GM23248 (cell line): ENCODE measurements around the gene YIPF6. TPM values are rescaled to one million over a fixed set of nuclear protein-coding genes. Genes with fewer than 3 reads are reported as not detected.
"Not testable (repeated sequence)": the region's sequence is repeated elsewhere in the genome, so short reads cannot be mapped to it uniquely, and the experiment has no call there.

Experiments
- DNase-seq: peaks from one replicate; pipeline ENCODE4 v3.0.0-alpha.2; 2015
- H2AFZ ChIP-seq: fragments of 200-600 bp; sonication (generic); 2 replicates; pipeline ENCODE4 v1.6.1; 2016; ENCODE audit warnings: antibody characterized with exemption
- H3F3A ChIP-seq: fragments of 200-600 bp; sonication (generic); 2 replicates; pipeline ENCODE4 v1.6.1; 2016; ENCODE audit warnings: mild to moderate bottlenecking, antibody characterized with exemption, mixed run types; ENCODE audit not compliant: insufficient read depth
- H3K27ac ChIP-seq: fragments of 200-600 bp; sonication (generic); 2 replicates; pipeline ENCODE4 v1.5.1; 2016; ENCODE audit warnings: mild to moderate bottlenecking
- H3K27me3 ChIP-seq: fragments of 200-600 bp; sonication (generic); replicated peaks from 2 replicates; pipeline ENCODE4 v1.6.1; 2016; ENCODE audit warnings: mild to moderate bottlenecking; ENCODE audit not compliant: insufficient read depth
- H3K36me3 ChIP-seq: fragments of 200-600 bp; sonication (generic); 2 replicates; pipeline ENCODE4 v1.6.1; 2016; ENCODE audit warnings: low read depth, mild to moderate bottlenecking
- H3K4me1 ChIP-seq: fragments of 200-600 bp; sonication (generic); 2 replicates; pipeline ENCODE4 v1.6.1; 2016; ENCODE audit warnings: mild to moderate bottlenecking; ENCODE audit not compliant: insufficient read depth
- H3K4me2 ChIP-seq: fragments of 200-600 bp; sonication (generic); one replicate; pipeline ENCODE4 v1.6.1; 2016; ENCODE audit warnings: mild to moderate bottlenecking; ENCODE audit not compliant: unreplicated experiment
- H3K4me3 ChIP-seq: fragments of 200-600 bp; sonication (generic); 2 replicates; pipeline ENCODE4 v1.5.1; 2016; ENCODE audit warnings: mild to moderate bottlenecking
- H3K79me2 ChIP-seq: fragments of 200-600 bp; sonication (generic); 2 replicates; pipeline ENCODE4 v1.6.1; 2016; ENCODE audit warnings: mild to moderate bottlenecking; ENCODE audit not compliant: insufficient read depth
- H3K9ac ChIP-seq: fragments of 200-600 bp; sonication (generic); 2 replicates; pipeline ENCODE4 v1.6.1; 2016; ENCODE audit warnings: mild to moderate bottlenecking
- H3K9me2 ChIP-seq: fragments of 200-600 bp; sonication (generic); 2 replicates; pipeline ENCODE4 v1.6.1; 2016; ENCODE audit warnings: mixed run types, mild to moderate bottlenecking, moderate library complexity; ENCODE audit not compliant: insufficient read depth
- H3K9me3 ChIP-seq: fragments of 200-600 bp; sonication (generic); one replicate; pipeline ENCODE4 v1.6.1; 2017; ENCODE audit warnings: low read depth
- H4K20me1 ChIP-seq: fragments of 200-600 bp; sonication (generic); 2 replicates; pipeline ENCODE4 v1.6.0; 2016; ENCODE audit not compliant: insufficient read depth
- EZH2 ChIP-seq: fragments of 200-600 bp; sonication (generic); IDR thresholded peaks from 2 replicates; pipeline ENCODE4 v1.6.1; 2018; ENCODE audit warnings: antibody characterized with exemption, mild to moderate bottlenecking; ENCODE audit not compliant: insufficient read depth, poor library complexity, severe bottlenecking
- EZH2phosphoT487 ChIP-seq: fragments of 200-600 bp; sonication (generic); IDR thresholded peaks from 2 replicates; pipeline ENCODE4 v1.6.1; 2018; ENCODE audit warnings: antibody characterized with exemption, moderate library complexity, mild to moderate bottlenecking, low read depth; ENCODE audit not compliant: insufficient read depth
- WGBS, 2 experiments: methylation state at CpG; one replicate each; pipeline ENCODE4 v1.1.6; 2015 to 2017; ENCODE audit warnings: low lambda C conversion rate in 2 of 2, low coverage in 1 of 2; ENCODE audit errors: missing lambda C conversion rate in 2 of 2; 5-methylcytosine and 5-hydroxymethylcytosine counted together
- in situ Hi-C: fragments of 300-500 bp; cut with MboI; formaldehyde crosslinking; loops from 2 replicates; pipeline ENCODE4 v1.15.0; 2020
- polyA plus RNA-seq: library from polyadenylated mRNA; unstranded; fragments of >200 nt; fragmentation: Nextera tagmentation; extraction: Ambion mirVana; gene quantifications from 2 replicates; pipeline ENCODE4 v1.2.1, GENCODE V29; 2016
- total RNA-seq: library from RNA; depleted of rRNA; stranded (reverse); fragments of >200 nt; shearing (Covaris generic); gene quantifications from 2 replicates; pipeline ENCODE4 v1.2.3, GENCODE V29; 2014

YIPF6 gene
- total and polyA plus RNA-seq, 2 experiments from 2014 or later = 21.1 to 42.5 TPM

DNA sequence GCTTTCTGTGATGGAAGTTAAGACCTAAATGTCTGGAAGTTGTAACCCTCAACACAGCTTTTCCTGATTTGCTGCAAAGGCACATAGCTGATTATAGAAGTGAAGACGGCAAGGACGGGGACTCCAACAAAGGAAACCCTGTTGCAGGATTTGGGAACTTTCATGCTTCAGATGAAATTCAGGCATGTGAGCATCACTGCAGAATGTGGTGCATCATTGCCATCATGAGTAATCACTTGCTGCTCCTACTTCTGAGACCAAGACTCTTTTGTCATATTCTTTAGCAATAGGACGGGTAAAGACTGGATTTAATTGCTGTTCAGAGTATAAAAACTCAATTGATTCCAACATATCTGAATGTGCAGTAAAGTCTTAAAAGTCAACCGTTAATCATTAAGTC, 35.8 kb downstream of the YIPF6 start:
- WGBS, 2 experiments = 56 to 59% methylated on average over 4 of the region's 4 CpGs
- Histone ChIP-seq H3K9ac (no peak overlapping the region), H3K36me3 (no peaks in the 10 kb centered on the region; the same call in 1 of the 2 replicates), H3K4me3 (no peak overlapping the region), H3K4me1 (no peaks in the 10 kb centered on the region), H4K20me1 (no peaks in the 10 kb centered on the region), H2AFZ (no peak overlapping the region), H3K79me2 (no peaks in the 10 kb centered on the region), H3K27ac (no peak overlapping the region), H3K9me2 (no peaks in the 10 kb centered on the region), H3F3A (peaks cover 8% of the 10 kb centered on the region; the same call in 1 of the 2 replicates), H3K27me3 (no peaks in the 10 kb centered on the region), H3K4me2 (no peak overlapping the region), H3K9me3 (no peaks in the 10 kb centered on the region)
- TF ChIP-seq EZH2phosphoT487 (no peak), EZH2 (no peak)
- in situ Hi-C loops = loop anchor here (25.0 kb wide), 1 partner anchor 178 kb away; no protein-coding TSS in a partner anchor
- DNase-seq = peak; percentile 54

GRCh38 chrX:68536429-68536828, 37.6 kb downstream of the YIPF6 start:
- H3K27me3 ChIP-seq = no peaks in the 10 kb centered on the region
- H3K27ac ChIP-seq = no peak overlapping the region
- no peak overlapping the region for H3K4me2 ChIP-seq
- in situ Hi-C loops = loop anchor here (25.0 kb wide), 1 partner anchor 176 kb away; no protein-coding TSS in a partner anchor
- no peaks in the 10 kb centered on the region; the same call in 1 of the 2 replicates for H3K36me3 ChIP-seq
- H3K4me1 ChIP-seq = no peaks in the 10 kb centered on the region
- peaks cover 8% of the 10 kb centered on the region; the same call in 1 of the 2 replicates for H3F3A ChIP-seq
- H4K20me1 ChIP-seq = no peaks in the 10 kb centered on the region
- H3K79me2 ChIP-seq = no peaks in the 10 kb centered on the region
- no peak overlapping the region for H2AFZ ChIP-seq
- no peak overlapping the region for H3K4me3 ChIP-seq
- WGBS, 2 experiments = 93% methylated on average over 1 of the region's 1 CpG; no CpG with 5 or more reads in 1 of the 2 experiments
- no peaks in the 10 kb centered on the region for H3K9me2 ChIP-seq
- no peak for DNase-seq
- no peak overlapping the region for H3K9ac ChIP-seq
- TF ChIP-seq EZH2 = no peak
- TF ChIP-seq EZH2phosphoT487 = no peak
- H3K9me3 ChIP-seq = no peaks in the 10 kb centered on the region

DNA sequence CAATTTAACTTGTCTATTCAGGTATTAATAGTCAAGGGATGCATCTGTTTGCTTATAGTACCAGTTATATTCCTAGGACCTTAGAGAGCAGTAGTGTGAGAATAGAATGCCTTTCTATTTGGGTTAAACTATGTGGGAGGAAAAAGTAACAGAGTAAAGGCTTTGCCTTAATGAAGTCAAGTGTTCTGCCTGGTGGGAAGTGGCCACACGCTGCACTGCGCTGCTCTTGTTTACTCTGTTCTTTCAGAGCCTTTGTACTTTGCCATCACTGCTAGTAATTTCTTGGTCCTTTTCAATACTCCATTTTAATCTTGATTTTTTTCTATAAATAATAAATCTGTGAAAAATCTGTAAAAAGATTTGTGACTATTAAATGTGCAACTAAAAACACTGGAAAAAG, 38.0 kb downstream of the YIPF6 start:
- Histone ChIP-seq H3K79me2 (no peaks in the 10 kb centered on the region), H3K9me2 (no peaks in the 10 kb centered on the region), H3K27ac (no peak overlapping the region), H3K9ac (no peak overlapping the region), H3K4me3 (no peak overlapping the region), H2AFZ (no peak overlapping the region), H4K20me1 (no peaks in the 10 kb centered on the region), H3K36me3 (no peaks in the 10 kb centered on the region; the same call in 1 of the 2 replicates), H3K4me1 (no peaks in the 10 kb centered on the region), H3F3A (peaks cover 8% of the 10 kb centered on the region; the same call in 1 of the 2 replicates), H3K27me3 (no peaks in the 10 kb centered on the region), H3K9me3 (no peaks in the 10 kb centered on the region), H3K4me2 (no peak overlapping the region)
- WGBS, 2 experiments = 16 to 25% methylated on average over 2 of the region's 2 CpGs
- DNase-seq = no peak
- in situ Hi-C loops = loop anchor here (25.0 kb wide), 1 partner anchor 175 kb away; no protein-coding TSS in a partner anchor
- no peak for TF ChIP-seq EZH2
- TF ChIP-seq EZH2phosphoT487 = no peak

DNA sequence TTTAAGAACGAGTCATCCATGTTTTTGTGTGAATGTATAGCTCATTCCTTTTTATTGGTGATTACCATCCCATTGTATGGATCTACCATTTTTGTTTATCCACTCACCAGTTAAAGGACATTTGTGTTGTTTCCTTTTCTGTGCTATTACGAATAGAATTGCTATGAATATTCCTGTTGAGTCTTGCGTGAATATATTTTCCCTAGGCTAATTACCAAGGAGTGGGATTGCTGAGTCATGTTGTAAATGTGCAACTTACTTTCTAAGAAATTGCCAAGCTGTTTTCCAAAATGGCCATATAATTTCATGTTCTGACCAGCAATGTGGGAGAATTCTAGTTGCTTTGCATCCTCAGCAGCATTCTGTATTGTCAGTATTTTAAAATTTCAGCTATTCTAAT, 51.3 kb downstream of the YIPF6 start:
- no peak overlapping the region for H3K9ac ChIP-seq
- no peak for DNase-seq
- H4K20me1 ChIP-seq = no peaks in the 10 kb centered on the region
- no peaks in the 10 kb centered on the region for H3K27me3 ChIP-seq
- no peaks in the 10 kb centered on the region for H3K79me2 ChIP-seq
- no peaks in the 10 kb centered on the region for H3K9me3 ChIP-seq
- no peaks in the 10 kb centered on the region for H3F3A ChIP-seq
- in situ Hi-C loops = no loop called here
- H3K4me3 ChIP-seq = no peak overlapping the region
- no peaks in the 10 kb centered on the region for H3K9me2 ChIP-seq
- H3K36me3 ChIP-seq = no peaks in the 10 kb centered on the region
- H3K4me2 ChIP-seq = no peak overlapping the region
- 78 to 86% methylated on average over 3 of the region's 3 CpGs for WGBS, 2 experiments
- H3K4me1 ChIP-seq = no peaks in the 10 kb centered on the region
- no peak overlapping the region for H2AFZ ChIP-seq
- TF ChIP-seq EZH2 = no peak
- TF ChIP-seq EZH2phosphoT487 = no peak
- no peak overlapping the region for H3K27ac ChIP-seq

- Histone ChIP-seq H3K27ac (no peak overlapping the region), H3K9ac (no peak overlapping the region), H3K9me3 (no peaks in the 10 kb centered on the region), H3K27me3 (no peaks in the 10 kb centered on the region), H3K4me2 (no peak overlapping the region), H3K79me2 (no peaks in the 10 kb centered on the region), H3K9me2 (no peaks in the 10 kb centered on the region), H4K20me1 (no peaks in the 10 kb centered on the region), H3K4me3 (no peak overlapping the region), H2AFZ (no peak overlapping the region), H3F3A (no peaks in the 10 kb centered on the region), H3K4me1 (no peaks in the 10 kb centered on the region), H3K36me3 (no peaks in the 10 kb centered on the region)
- TF ChIP-seq EZH2phosphoT487 (no peak), EZH2 (no peak)
- no peak for DNase-seq
- 61 to 70% methylated on average over 4 of the region's 4 CpGs for WGBS, 2 experiments
- in situ Hi-C loops = no loop called here
Observed at GRCh38 chrX:68556036-68556435, 57.2 kb downstream of the YIPF6 start.

- H3K27ac ChIP-seq, H3K9me2 ChIP-seq, H3K9me3 ChIP-seq, H3K4me2 ChIP-seq, H2AFZ ChIP-seq, H3K9ac ChIP-seq, H3K79me2 ChIP-seq, H4K20me1 ChIP-seq, H3K36me3 ChIP-seq, H3K4me3 ChIP-seq, H3K27me3 ChIP-seq, in situ Hi-C loops, H3K4me1 ChIP-seq, H3F3A ChIP-seq, DNase-seq: not testable (repeated sequence)
- WGBS, 2 experiments = 73% methylated on average over 8 of the region's 8 CpGs
Observed at GRCh38 chrX:68557126-68557525, 58.3 kb downstream of the YIPF6 start.

DNA sequence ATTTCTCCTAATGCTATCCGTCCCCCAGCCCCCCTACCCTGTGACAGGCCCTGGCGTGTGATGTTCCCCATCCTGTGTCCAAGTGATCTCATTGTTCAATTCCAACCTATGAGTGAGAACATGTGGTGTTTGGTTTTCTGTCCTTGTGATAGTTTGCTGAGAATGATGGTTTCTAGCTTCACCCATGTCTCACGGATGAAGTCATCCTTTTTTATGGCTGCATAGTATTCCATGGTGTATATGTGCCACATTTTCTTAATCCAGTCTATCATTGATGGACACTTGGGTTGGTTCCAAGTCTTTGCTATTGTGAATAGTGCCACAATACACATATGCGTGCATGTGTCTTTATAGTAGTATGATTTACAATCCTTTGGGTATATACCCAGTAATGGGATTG, 61.1 kb downstream of the YIPF6 start:
- H3K9ac ChIP-seq, H3K4me2 ChIP-seq, DNase-seq, H3F3A ChIP-seq, H3K27me3 ChIP-seq, H3K36me3 ChIP-seq, H3K79me2 ChIP-seq, H2AFZ ChIP-seq, H3K9me2 ChIP-seq, H3K9me3 ChIP-seq, in situ Hi-C loops, H3K4me1 ChIP-seq, H3K27ac ChIP-seq, H3K4me3 ChIP-seq, H4K20me1 ChIP-seq: not testable (repeated sequence)
- 68 to 76% methylated on average over 4 of the region's 4 CpGs for WGBS, 2 experiments
